Caki2 (cell line): ENCODE measurements around the gene SLC12A3. TPM values are rescaled to one million over a fixed set of nuclear protein-coding genes. Genes with fewer than 3 reads are reported as not detected.

Experiments
- DNase-seq: peaks from one replicate; pipeline ENCODE4 v3.0.0-alpha.2; 2015; ENCODE audit warnings: low read depth
- in situ Hi-C: cut with HindIII; loops from 2 replicates; pipeline ENCODE4 v1.10.0; 2016; ENCODE audit warnings: low sequenced_read_pairs, low pct_unique_long_range_greater_than_20kb, mixed read lengths
- total RNA-seq: library from RNA; depleted of rRNA; stranded (reverse); fragments of >200 nt; shearing (Covaris generic); gene quantifications from 2 replicates; pipeline ENCODE4 v1.2.3, GENCODE V29; 2014; ENCODE audit warnings: low replicate concordance

The SLC12A3 gene
- total RNA-seq, 1 experiment from 2014 or later: not detected

- no peak for DNase-seq
- in situ Hi-C loops: no loop called here
These were observed 45.9 kb downstream of the SLC12A3 start for GRCh38 chr16:56910654-56911539.

DNA sequence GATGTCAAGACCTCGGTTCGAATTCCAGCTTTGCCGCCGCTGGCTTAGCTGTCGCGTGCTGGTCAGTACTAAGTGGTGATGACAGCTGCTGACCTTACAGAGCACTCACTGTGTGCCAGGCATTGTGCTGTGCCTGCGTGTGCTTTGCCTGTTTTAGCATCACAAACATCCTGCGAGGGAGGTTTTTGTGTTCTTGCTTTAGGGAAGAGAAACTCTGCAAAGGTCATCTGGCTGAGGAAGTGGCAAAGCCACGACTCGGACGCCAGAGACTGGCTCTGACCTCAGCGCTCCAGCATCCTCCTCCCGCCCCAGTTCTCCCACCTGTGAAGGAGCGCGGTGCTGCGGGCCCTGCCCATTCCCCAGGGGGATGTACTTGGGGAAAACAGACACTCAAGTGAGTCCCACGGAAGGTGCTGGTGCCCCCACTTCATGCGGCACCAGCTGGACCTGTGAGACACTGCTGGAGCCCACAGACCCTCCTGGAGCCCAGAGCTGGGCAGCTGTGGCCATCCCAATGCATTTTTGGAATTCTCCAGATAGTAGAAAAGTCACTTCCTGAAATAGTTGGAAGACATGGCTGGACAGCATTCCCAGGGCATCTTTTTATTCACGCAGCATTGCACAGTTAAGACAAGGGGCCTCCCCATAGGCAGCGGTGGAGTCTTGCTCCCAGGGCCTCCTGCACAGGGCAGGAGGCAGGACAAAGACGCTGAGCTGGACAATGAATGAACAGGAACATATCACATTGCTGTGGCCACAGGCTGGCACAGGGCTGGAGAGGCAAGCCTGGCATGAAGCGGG is 47.0 kb downstream of the SLC12A3 start:
- no peak for DNase-seq
- in situ Hi-C loops: no loop called here

DNA sequence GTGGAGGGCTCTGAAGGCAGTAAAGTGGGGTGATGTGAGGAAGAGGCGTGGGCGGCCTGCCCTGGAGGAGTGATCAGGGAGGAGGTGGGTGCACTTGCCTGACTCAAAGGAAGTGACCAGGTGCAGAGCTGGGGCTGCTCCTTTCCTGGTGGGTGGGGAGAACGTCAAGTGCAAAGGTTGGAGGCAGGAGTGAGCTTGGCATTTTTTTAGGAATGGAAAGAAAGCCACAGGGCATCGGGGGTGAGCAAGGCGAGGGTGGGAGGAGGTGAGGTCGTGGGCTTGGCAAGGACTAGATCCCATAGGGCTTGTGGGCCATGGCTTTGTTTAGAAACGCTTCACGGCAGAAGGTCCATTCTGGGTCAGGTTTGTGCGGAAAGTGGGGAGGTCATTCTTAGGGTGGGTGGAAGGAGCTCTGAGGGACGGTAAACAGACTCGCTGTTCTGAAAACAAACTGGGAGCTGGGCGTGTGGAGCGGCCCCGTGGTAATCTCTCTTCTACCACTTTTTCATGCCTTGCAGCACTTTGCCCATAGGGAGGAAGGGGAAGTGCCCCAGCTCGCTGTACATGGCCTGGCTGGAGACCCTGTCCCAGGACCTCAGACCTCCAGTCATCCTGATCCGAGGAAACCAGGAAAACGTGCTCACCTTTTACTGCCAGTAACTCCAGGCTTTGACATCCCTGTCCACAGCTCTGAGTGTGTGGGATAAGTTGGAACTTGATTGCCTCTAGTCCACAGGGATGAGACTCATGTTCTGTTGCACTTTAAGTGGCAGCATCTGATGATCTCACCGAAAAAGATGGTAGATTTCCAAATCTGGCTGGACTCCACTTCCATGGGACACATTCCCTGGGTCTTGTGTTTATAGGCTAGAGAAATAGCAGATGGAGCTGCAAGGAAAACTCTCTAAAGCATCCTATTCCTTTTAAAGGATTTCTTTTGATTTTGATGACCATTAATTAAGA is 48.0 kb downstream of the SLC12A3 start:
- DNase-seq: no peak

DNA sequence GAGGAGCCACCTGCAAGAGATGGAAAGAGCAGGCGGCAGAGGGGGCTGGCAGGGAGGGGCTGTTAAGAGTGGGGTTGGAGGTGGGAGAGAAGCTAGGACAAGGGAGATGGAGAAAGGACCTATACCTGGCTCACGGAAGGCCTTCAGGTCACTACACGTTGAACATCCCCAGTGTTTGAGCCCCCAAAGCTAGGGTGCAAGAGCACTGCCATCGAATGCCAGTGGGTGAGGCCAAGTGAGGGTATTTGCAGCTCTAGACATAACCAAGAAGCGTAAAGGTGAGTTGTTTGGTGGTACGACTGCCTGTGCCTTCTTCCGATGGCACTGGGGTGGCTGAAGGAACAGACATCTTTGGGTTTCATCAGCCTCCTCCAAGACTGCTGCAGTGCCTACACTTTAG is 49.9 kb downstream of the SLC12A3 start:
- no peak for DNase-seq
- in situ Hi-C loops: no loop called here

More for the DNA sequence above, 48.0 kb downstream of the SLC12A3 start:
- in situ Hi-C loops: no loop called here

GRCh38 chr16:56915336-56916119 is 50.5 kb downstream of the SLC12A3 start:
- DNase-seq: no peak
- in situ Hi-C loops: no loop called here

DNA sequence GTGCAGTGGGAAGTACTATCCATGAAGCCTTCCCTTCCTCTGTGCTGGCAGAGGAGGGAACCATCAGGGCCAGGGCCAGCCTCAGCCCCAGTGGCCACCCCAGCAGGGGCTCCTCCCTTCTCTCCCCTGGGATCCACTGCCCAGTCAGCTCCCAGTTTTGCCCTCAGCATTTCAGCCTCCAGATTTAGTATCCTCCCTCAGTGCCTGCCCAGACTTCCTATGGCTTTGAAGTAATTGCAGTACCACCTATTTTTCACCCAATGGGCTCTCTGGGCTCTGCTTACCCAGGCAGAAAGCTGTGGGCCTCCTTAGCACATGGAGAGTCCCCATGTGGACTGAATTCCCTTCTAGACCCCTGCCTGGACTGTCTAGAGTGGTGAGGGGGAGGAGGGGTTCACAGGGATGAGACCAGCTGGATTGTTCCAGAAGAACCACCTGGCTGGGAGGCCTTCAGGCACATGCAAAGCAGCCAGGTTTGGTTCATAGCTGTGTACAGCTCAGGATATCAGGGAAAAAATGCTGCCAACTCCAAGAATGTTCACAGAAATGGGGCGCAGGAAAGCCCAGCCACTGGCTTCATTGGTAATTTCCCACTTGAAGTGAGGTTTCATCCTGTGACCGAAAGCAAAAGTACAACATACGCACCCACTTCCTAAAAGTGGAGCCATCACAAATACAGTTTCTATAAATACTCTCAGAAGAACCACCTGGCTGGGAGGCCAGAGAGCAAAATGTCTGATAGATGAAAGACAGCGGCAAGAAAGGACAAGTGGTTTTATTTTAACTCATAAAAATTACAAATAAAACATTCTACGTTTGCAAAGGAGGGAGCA is 51.8 kb downstream of the SLC12A3 start:
- in situ Hi-C loops: no loop called here
- DNase-seq: no peak

DNA sequence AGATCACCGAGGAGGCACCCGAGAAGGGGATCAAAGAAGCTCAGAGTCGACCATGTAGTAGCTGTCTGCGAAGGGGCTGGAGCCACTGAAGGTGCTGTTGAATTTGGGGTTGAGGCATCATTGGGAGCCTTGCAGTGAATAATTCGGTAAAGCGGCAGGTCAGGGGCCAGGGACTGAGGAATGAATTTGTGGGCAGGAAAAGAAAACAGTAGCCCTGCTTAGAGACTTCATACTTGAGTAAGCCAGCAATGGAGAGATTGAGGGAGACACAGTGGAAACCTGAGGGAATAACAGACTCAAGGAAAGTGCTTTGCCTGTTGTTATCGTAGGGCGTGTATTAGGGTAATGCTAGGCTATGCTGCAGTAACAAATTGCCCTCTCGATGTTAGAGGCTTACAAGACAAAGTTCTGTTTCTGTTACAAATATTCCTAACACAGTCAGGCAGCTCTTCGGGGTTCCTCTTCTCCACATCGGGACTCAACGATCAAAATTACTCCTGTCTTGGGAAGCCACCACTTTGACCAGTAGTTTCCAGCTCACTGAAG is 53.5 kb downstream of the SLC12A3 start:
- in situ Hi-C loops: no loop called here
- no peak for DNase-seq

DNA sequence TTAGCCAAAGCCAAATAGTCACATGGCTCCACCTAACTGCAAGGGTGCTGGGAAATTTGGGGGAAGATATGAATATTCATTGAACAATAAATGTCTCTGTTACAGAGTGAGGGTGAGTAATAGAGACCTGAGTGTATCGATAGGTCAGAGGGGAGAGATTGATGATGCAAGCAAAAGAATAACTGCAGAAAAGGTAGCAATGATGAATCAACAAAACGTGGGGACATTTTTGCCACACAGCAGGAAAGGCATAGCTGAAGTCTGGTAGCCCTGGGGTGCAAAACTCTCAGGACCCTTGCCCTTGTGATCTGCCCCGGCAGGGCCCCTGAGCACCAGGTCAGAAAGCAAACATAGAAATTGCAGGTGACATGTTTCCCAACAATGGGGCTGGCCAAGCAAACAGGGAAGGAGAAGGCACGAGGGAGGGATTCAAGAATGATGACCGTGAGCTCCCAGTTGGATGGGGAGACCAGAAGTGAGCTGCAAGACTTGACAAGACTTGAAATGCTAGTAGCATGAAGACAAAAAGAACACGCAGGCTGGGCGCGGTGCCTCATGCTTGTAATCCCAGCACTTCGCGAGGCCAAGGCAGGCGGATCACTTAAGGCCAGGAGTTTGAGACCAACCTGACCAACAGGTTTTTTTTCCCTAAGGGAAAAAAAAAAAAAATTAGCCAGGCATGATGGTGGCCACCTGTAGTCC is 54.2 kb downstream of the SLC12A3 start:
- DNase-seq: no peak
- in situ Hi-C loops: no loop called here

- DNase-seq: no peak
- in situ Hi-C loops: no loop called here
These were observed 56.6 kb downstream of the SLC12A3 start for GRCh38 chr16:56921571-56921970.

GRCh38 chr16:56923481-56924091 is 58.6 kb downstream of the SLC12A3 start:
- no peak for DNase-seq
- in situ Hi-C loops: no loop called here

DNA sequence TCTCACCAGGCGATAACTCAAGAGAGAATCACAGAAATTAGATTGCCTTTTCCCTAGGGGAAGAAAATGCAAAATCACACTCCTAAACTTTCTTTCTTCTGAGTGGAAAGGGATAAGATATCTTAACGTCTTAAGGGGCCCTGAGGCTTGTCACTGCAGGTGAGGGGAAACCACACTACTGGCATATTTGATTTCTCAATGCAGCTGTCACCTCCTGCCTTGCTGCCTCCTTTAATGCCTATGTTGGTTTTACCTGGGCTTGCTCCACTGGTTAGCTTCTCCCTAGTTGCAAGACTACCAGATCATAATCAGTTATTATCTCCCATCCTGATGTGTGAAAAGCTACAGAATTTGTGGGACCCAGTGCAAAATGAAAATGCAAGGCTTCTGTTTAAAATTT is 62.5 kb downstream of the SLC12A3 start:
- in situ Hi-C loops: no loop called here
- DNase-seq: no peak

GRCh38 chr16:56929639-56930038 is 64.6 kb downstream of the SLC12A3 start:
- DNase-seq: no peak
- in situ Hi-C loops: no loop called here

DNA sequence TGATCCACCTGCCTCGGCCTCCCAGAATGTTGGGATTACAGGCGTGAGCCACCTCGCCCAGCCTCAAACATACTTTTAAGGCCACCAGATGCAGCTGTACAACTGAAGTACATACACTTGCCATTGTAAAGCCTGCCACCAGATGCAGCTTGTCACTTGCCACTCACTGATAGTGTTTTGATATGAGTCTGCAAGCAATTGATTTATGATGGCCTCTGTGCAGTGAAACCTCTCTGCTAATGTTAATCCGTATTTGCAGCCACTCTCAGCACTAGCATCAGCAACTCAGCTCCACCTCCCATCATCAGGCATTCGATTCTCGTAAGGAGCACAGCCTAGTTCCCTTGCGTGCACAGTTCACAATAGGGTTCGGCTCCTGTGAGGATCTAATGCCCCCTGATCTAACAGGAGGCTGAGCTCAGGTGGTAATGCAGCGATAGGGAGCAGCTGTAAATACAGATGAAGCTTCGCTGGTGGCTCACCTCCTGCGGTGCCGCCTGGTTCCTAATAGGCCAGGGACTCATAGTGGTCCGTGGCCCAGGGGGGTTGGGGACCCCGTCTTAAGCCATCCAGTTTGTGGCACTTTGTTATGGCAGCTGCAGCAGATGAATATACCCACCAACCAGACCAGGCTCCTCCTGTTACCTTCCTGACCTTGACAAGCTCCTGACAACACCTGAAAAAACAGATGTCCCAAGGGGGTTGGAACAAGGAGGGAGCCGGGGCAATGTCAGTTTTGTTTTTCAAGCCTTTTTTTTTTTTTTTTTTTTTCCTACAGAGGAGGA is 65.7 kb downstream of the SLC12A3 start:
- in situ Hi-C loops: no loop called here
- DNase-seq: no peak

- no peak for DNase-seq
- in situ Hi-C loops: no loop called here
These were observed 66.4 kb downstream of the SLC12A3 start for GRCh38 chr16:56931271-56931891.
